GM10266 (cell line): ENCODE results near the gene SRGAP3.

Experiments
- DNase-seq: peaks from one replicate; pipeline ENCODE4 v3.0.0; 2012; ENCODE audit errors: extremely low spot score
- TF ChIP-seq, protein P1 (sequence below): IDR thresholded peaks from 2 replicates; pipeline ENCODE4 v1.5.1; 2012; ENCODE audit warnings: mild to moderate bottlenecking, low read depth; ENCODE audit not compliant: control insufficient read depth, insufficient read depth; ENCODE audit errors: missing control alignments

The SRGAP3 gene

DNA sequence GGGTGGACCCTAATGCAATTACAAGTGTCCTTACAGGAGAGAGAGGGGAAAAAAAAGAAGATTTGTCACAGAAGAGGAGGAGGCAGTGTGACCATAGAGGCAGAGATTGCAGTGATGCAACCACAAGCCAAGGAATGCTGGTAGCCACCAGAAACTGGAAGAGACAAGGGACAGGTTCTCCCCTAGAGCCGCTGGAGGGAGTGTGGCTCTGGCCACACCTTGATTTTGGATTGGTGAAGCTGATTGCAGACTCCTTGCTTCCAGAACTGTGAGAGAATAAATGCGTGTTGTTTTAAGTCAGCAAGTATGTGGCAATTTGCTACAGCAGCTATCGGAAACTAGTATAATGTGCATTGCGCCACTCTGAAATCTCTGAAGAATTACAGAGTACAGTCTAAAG, 110.1 kb downstream of the SRGAP3 start:
- DNase-seq = no peak
- TF ChIP-seq, protein P1, sequence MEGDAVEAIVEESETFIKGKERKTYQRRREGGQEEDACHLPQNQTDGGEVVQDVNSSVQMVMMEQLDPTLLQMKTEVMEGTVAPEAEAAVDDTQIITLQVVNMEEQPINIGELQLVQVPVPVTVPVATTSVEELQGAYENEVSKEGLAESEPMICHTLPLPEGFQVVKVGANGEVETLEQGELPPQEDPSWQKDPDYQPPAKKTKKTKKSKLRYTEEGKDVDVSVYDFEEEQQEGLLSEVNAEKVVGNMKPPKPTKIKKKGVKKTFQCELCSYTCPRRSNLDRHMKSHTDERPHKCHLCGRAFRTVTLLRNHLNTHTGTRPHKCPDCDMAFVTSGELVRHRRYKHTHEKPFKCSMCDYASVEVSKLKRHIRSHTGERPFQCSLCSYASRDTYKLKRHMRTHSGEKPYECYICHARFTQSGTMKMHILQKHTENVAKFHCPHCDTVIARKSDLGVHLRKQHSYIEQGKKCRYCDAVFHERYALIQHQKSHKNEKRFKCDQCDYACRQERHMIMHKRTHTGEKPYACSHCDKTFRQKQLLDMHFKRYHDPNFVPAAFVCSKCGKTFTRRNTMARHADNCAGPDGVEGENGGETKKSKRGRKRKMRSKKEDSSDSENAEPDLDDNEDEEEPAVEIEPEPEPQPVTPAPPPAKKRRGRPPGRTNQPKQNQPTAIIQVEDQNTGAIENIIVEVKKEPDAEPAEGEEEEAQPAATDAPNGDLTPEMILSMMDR = no peak

DNA sequence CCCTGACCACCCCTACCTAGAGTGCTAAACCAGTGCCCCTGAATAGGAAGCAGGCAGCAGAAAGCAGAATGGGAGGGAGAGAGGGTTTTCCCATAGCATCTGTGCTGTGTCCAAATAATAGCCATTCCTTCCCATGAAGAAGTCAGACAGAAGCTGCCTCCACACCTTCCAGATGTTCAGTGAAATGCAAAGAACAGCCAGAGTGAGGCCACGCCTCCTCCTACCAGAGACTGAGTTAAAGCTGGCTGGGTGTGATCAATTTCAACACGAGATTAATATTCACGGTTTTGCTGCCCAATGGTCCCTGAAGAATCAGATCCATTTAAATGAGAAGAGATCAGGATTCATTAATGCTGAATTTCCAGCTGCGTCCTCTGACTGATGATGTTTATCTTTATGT, 111.8 kb downstream of the SRGAP3 start:
- DNase-seq = no peak
- TF ChIP-seq, protein P1 = no peak

DNA sequence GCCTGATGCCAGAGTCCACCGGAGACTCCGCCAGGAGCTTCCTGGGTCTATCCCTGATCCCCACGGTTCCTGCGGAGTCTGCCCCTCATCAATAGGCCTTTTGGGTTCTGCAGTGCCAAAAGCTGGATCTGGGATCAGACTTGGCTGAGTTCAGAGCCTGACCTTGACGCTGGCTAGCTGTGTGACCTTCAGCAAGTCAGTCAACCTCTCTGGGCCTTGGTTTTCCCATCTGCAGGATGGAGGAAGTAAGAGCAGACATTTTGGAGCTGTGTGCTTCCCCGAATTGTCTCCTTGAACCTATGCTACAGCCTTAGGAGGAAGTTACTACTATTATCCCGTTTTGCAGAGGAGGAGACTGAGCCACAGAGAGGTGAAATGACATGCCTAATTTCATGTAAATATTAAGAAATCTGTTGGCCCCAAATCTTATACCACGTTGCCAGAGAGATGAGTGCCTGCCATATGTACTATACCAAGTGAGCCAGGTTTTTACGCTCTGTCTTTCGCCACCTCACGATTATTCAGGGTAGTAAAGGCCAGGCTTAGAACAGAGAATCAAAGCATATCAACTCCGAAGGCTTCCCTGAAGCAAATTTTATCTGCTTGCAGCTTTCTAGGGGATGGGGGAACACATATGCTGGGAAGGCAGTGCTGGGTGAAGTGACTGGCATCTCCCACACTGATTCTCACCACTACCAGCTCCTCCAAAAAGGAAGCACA, 112.5 kb downstream of the SRGAP3 start:
- DNase-seq = no peak
- TF ChIP-seq, protein P1 = no peak

DNA sequence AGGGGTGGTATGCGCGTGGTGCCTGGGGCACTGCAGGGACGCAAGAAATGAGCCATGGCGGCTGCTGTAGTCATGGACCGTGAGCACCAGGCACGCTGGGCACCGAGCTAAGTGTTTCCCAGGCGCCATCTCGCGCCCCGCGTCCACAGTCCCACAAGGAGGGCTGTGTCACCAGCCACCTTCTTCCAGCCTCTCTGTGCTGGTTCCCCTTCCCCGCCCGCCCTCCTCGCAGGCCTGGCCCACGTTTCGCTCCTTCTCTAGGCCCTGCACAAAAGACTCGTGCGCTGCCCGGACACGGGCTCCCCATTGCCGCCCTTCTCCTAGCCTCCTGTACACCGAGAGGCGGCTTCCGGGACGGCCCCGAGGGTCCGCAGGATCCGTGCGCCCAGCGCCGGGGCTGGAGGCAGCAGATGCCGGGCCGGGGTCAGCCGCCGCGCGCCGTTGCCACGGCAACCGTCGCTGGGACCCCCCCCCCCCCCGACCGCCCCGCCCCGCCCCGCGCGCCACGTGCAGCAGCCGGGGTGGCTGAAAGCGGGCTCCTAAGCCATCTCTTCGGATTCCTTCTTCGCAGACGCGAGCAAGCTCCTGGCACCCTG, 113.4 kb downstream of the SRGAP3 start:
- DNase-seq = no peak
- TF ChIP-seq, protein P1 = no peak

DNA sequence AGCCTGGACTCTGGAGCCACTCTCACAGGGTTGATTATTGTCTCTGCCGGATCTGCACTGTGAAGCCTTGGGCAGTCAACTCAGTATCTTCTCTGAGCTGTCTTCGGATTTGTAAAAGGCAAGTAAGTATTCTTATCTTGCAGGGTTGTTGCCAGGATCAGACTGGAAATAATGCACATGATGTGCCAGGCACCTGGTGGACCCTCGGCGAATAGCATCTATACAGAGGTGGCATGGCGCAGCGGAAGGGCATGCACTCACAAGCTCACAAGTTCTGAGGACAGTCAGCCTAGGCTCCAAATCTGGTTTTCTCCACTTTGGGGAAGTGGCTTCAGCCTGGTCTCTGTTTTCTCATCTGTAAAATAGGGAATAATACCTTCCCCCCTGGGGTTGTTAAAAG, 113.9 kb downstream of the SRGAP3 start:
- TF ChIP-seq, protein P1 = no peak
- DNase-seq = no peak

DNA sequence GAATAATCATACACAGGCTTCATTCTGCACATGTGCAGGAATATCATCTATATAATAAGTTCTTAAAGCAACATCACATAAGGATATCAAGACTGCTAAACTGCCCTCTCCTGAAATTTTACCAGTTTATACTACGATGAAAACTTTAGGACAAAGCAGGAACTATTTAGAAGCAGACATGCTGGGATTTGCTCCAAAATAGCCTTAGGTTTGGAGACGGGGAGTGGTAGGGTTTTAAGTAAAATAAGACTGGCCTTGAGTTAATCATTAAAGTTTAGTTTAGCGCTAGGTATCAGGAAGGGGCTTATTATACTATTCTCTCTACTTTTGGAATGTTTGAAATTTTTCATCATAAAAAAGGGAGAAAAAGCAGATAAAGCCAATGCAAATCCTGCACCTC, 115.8 kb downstream of the SRGAP3 start:
- DNase-seq = no peak
- TF ChIP-seq, protein P1 = no peak
